ENCODE results near the gene ALG8.

DNA sequence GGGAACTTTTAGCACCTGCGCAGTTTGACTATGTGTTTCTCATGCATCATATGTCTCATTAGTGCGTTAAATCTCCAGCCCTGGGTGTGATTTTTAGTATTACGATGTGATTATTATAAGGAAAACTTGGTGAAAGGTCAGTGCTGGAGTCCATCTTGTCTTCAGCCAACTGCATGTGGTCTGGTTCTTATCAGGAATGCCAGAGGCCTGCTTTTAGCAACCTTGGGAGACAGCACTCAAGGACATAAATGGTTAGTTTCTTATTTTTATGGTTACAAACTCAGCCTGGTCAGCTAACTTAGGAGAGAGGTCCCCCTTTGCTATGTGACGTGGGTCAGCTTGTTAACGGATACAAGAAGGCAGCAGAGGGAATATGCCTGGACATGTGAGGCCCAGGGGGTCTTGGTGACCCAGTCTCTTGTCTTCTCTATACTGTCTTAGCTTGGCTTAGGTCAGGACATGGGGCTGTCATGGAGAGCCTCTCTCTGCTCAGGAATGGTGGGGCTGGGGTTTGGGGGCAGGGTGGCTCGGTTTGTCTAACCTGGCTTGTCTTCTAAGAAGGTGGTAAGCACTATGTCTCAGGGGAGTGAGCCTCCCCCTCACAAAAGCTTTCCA lies 27.5 kb upstream of the ALG8 start:
- TF ChIP-seq, protein P1, sequence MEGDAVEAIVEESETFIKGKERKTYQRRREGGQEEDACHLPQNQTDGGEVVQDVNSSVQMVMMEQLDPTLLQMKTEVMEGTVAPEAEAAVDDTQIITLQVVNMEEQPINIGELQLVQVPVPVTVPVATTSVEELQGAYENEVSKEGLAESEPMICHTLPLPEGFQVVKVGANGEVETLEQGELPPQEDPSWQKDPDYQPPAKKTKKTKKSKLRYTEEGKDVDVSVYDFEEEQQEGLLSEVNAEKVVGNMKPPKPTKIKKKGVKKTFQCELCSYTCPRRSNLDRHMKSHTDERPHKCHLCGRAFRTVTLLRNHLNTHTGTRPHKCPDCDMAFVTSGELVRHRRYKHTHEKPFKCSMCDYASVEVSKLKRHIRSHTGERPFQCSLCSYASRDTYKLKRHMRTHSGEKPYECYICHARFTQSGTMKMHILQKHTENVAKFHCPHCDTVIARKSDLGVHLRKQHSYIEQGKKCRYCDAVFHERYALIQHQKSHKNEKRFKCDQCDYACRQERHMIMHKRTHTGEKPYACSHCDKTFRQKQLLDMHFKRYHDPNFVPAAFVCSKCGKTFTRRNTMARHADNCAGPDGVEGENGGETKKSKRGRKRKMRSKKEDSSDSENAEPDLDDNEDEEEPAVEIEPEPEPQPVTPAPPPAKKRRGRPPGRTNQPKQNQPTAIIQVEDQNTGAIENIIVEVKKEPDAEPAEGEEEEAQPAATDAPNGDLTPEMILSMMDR (IDR thresholded peaks at IDR 0.05; ENCODE audit: control extremely low read depth in 1 of 3, insufficient read depth in 1 of 3, low read depth in 1 of 3, low read length in 3 of 3): no peak
- TF ChIP-seq, protein P2, sequence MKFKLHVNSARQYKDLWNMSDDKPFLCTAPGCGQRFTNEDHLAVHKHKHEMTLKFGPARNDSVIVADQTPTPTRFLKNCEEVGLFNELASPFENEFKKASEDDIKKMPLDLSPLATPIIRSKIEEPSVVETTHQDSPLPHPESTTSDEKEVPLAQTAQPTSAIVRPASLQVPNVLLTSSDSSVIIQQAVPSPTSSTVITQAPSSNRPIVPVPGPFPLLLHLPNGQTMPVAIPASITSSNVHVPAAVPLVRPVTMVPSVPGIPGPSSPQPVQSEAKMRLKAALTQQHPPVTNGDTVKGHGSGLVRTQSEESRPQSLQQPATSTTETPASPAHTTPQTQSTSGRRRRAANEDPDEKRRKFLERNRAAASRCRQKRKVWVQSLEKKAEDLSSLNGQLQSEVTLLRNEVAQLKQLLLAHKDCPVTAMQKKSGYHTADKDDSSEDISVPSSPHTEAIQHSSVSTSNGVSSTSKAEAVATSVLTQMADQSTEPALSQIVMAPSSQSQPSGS (IDR thresholded peaks at IDR 0.05; ENCODE audit: low read length): no peak
- TF ChIP-seq, protein P3, sequence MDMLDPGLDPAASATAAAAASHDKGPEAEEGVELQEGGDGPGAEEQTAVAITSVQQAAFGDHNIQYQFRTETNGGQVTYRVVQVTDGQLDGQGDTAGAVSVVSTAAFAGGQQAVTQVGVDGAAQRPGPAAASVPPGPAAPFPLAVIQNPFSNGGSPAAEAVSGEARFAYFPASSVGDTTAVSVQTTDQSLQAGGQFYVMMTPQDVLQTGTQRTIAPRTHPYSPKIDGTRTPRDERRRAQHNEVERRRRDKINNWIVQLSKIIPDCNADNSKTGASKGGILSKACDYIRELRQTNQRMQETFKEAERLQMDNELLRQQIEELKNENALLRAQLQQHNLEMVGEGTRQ (IDR thresholded peaks at IDR 0.05; ENCODE audit: low read length): no peak
